ENCODE measurements around the gene EFCAB11. TPM values are rescaled to one million over a fixed set of nuclear protein-coding genes. Genes with fewer than 3 reads are reported as not detected.

The EFCAB11 gene
- total RNA-seq, 4 donors from 2014 or later, result 2.9 to 5.0 (median 4.1) TPM

- no peak for DNase-seq (ENCODE audit: low spot score)
- no peak for TF ChIP-seq CTCF (IDR thresholded peaks at IDR 0.05)
- no peak for ATAC-seq (ENCODE audit: low FRiP score)
Measured at GRCh38 chr14:89924268-89924667, 30.3 kb downstream of the EFCAB11 start.

- no peak for TF ChIP-seq CTCF (IDR thresholded peaks at IDR 0.05)
- ATAC-seq (ENCODE audit: low FRiP score) (no peak), DNase-seq (ENCODE audit: low spot score) (no peak)
Measured at GRCh38 chr14:89922031-89922907, 32.3 kb downstream of the EFCAB11 start.

- TF ChIP-seq CTCF (IDR thresholded peaks at IDR 0.05), result no peak
- DNase-seq (ENCODE audit: low spot score), result no peak
- ATAC-seq (ENCODE audit: low FRiP score), result no peak
Measured at GRCh38 chr14:89921346-89921745, 33.2 kb downstream of the EFCAB11 start.

GRCh38 chr14:89920056-89920455 lies 34.5 kb downstream of the EFCAB11 start:
- no peak for TF ChIP-seq CTCF (IDR thresholded peaks at IDR 0.05)
- ATAC-seq (ENCODE audit: low FRiP score) (no peak), DNase-seq (ENCODE audit: low spot score) (no peak)

GRCh38 chr14:89918721-89919120 lies 35.8 kb downstream of the EFCAB11 start:
- DNase-seq (ENCODE audit: low spot score) (no peak), ATAC-seq (ENCODE audit: low FRiP score) (no peak)
- TF ChIP-seq CTCF (IDR thresholded peaks at IDR 0.05), result no peak

GRCh38 chr14:89915114-89915878 lies 39.2 kb downstream of the EFCAB11 start:
- DNase-seq (ENCODE audit: low spot score) (no peak), ATAC-seq (ENCODE audit: low FRiP score) (peak; percentile 47)
- peak in 2 of 3 donors; percentile 57 to 87 for TF ChIP-seq CTCF (IDR thresholded peaks at IDR 0.05)
